Activated naive CD4-positive, alpha-beta T cell treated with anti-CD3 and anti-CD28 coated beads for 36 hours (primary cell): ENCODE measurements around the gene DSTN. TPM values are rescaled to one million over a fixed set of nuclear protein-coding genes. Genes with fewer than 3 reads are reported as not detected.

Experiments
- CTCF ChIA-PET: fragments of 350-600 bp; sonication (Branson Sonifier 250); formaldehyde crosslinking; loops from one replicate; lab custom pipeline; 2021; ENCODE audit warnings: antibody characterized with exemption; lab: Charles Lee
- DNase-seq: peaks from one replicate; pipeline ENCODE4 v3.0.0-alpha.2; 2020
- H3K27ac Mint-ChIP-seq: one replicate; pipeline ENCODE4 v1.8.0; 2021; ENCODE audit warnings: mild to moderate bottlenecking, mixed read lengths
- H3K27me3 Mint-ChIP-seq: one replicate; pipeline ENCODE4 v1.8.0; 2021; ENCODE audit warnings: low read depth, mixed read lengths
- H3K36me3 Mint-ChIP-seq: one replicate; pipeline ENCODE4 v1.8.0; 2021; ENCODE audit warnings: low read depth, mixed read lengths
- H3K4me1 Mint-ChIP-seq: one replicate; pipeline ENCODE4 v1.8.0; 2021; ENCODE audit warnings: low read depth, mixed read lengths
- H3K4me3 Mint-ChIP-seq: one replicate; pipeline ENCODE4 v1.8.0; 2021; ENCODE audit warnings: mild to moderate bottlenecking, moderate library complexity, mixed read lengths
- H3K9me3 Mint-ChIP-seq: one replicate; pipeline ENCODE4 v1.8.0; 2021; ENCODE audit warnings: mixed read lengths
- intact Hi-C: fragments of 100-400 bp; cut with micrococcal nuclease; formaldehyde crosslinking; loops from one replicate; pipeline ENCODE4 v1.15.1; 2023
- total RNA-seq, 2 experiments: library from RNA; stranded (reverse); gene quantifications; one replicate each; pipeline ENCODE4 v1.2.3, GENCODE V29; 2021

Gene DSTN
- total RNA-seq, 2 experiments from 2014 or later, result 68.9 to 69.7 TPM

DNA sequence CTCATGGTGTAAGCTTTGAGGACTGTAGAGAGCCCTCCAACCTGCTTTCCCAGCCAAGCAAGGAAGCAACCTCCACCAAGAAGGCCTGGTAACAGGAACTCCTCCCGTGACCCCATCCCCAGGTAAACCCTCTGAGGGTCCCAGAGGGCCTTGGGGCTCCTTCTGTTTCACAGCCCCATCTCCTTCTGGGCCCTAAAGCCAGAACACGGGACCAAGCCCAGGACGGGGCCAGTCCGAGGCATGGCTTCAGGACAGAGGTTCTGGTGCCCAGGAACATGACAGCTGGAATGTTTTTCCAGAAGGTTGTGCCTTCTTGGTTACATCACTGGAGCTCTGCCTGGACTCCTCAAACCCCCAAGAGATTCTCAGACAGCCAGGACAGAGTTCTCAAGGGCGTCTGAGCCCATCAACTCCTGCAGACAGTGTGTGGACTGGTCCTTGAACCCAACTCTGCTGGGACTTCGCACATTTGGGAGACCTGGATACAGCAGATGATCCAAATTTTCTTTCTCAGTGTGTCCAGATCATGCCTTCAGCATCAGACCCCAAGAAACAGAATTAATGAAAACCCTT lies 69.0 kb downstream of the DSTN start:
- CTCF ChIA-PET, result interaction anchor here (1.3 kb wide), 1 partner anchor 10 kb away, joined by 3 read pairs; no protein-coding TSS in a partner anchor
- Mint-ChIP-seq H3K36me3 (peaks cover 2% of the 10 kb centered on the region), H3K27me3 (no peaks in the 10 kb centered on the region), H3K27ac (no peak overlapping the region), H3K9me3 (no peaks in the 10 kb centered on the region), H3K4me1 (no peaks in the 10 kb centered on the region), H3K4me3 (no peak overlapping the region)
- intact Hi-C loops, result no loop called here
- no peak for DNase-seq

DNA sequence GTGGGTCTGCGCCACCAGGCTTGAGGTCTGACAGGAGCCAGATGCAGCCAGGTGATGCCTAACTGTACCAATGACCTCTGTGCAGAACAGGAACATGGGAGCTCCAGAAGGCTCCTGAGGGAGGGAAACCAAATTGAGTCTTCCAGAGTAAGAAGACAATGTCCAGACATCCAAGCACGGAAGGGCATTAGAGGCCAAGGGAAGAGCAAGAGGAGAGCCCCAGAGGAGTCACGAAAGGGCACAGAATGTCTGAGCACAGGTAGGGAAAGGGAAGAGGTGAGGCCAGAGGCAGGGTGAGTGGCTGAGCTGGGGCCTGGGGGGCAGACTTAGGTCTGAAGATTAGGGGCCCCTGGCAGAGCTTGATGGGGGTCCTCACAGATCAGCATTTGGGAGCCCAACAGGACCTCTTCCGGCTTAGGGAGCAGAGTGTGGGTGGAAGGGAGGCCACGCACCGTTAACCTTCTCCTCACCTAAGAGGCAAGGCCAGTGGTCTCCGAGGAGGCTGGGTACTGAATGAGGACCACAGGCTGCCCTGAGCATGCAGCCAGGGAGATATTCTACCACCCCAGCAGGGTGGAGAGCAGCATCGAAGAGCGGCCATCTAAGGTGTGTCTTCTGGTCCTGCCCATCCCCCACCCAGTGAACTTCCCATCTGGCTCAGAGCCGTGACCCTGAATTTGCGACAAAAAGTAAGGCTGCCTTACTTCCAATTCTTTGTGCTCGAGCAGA lies 70.4 kb downstream of the DSTN start:
- Mint-ChIP-seq H3K36me3 (peaks cover 2% of the 10 kb centered on the region), H3K4me3 (no peak overlapping the region), H3K9me3 (no peaks in the 10 kb centered on the region), H3K4me1 (no peaks in the 10 kb centered on the region), H3K27ac (no peak overlapping the region), H3K27me3 (no peaks in the 10 kb centered on the region)
- CTCF ChIA-PET, result no interaction called here
- intact Hi-C loops, result no loop called here
- no peak for DNase-seq

DNA sequence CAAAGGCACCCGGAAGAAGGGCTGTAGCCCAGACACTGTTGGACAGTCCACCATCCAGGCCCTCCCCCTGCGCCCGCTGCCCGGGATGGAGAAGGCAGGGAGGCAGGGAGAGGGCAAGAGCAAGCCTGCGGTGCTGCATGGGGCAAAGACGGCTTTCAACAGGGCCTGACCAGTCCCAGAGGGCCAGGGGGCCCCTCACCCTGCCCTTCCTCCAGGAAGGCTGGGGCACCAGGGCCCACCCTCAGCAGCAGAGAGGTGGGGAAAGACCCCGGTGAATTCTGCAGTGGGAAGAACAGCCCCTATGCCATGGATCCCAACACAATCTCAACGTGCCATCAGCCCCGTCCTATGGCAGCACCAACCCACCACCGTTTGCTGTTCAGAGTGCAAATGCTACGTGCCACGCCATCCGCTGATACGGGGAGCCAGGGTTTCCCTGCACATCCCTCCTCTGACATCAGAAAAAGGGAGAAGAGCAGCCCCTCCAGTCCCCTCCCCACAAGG lies 71.1 kb downstream of the DSTN start:
- H3K4me1 Mint-ChIP-seq, result no peaks in the 10 kb centered on the region
- H3K9me3 Mint-ChIP-seq, result no peaks in the 10 kb centered on the region
- peaks cover 2% of the 10 kb centered on the region for H3K36me3 Mint-ChIP-seq
- CTCF ChIA-PET, result interaction anchor here (1.0 to 1.1 kb wide), 2 partner anchors 23 to 41 kb away, joined by 3 read pairs; partner anchors contain the start of gene RRBP1
- no peak overlapping the region for H3K27ac Mint-ChIP-seq
- DNase-seq, result no peak
- no peaks in the 10 kb centered on the region for H3K27me3 Mint-ChIP-seq
- intact Hi-C loops, result no loop called here
- no peak overlapping the region for H3K4me3 Mint-ChIP-seq

DNA sequence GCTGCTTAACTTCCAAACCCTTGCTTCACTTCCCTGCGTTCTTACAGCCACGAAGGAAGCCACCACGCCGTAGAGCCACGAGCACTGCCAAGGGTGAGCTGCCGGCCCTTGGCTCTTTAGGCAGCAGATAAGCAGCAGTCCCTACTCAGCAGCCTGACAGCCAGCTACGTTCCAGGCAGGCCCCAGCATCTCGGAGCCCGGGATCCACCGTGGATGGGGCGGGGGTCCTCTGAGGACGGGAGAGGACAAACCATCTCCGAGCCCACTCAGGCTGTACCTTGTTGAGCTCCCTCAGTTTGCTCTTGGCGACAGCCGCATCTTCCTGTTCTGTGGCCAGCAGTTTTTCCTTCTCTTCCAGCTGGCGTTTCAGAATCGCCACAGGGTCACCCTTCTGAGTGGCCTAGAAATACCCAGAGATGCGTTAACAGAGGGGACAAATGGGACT lies 71.7 kb downstream of the DSTN start:
- no peaks in the 10 kb centered on the region for H3K9me3 Mint-ChIP-seq
- H3K4me1 Mint-ChIP-seq, result no peaks in the 10 kb centered on the region
- DNase-seq, result no peak
- CTCF ChIA-PET, result interaction anchor here (1.0 to 1.1 kb wide), 2 partner anchors 23 to 41 kb away, joined by 3 read pairs; partner anchors contain the start of gene RRBP1
- H3K27me3 Mint-ChIP-seq, result no peaks in the 10 kb centered on the region
- H3K36me3 Mint-ChIP-seq, result peaks cover 2% of the 10 kb centered on the region
- H3K4me3 Mint-ChIP-seq, result no peak overlapping the region
- no peak overlapping the region for H3K27ac Mint-ChIP-seq
- intact Hi-C loops, result no loop called here

DNA sequence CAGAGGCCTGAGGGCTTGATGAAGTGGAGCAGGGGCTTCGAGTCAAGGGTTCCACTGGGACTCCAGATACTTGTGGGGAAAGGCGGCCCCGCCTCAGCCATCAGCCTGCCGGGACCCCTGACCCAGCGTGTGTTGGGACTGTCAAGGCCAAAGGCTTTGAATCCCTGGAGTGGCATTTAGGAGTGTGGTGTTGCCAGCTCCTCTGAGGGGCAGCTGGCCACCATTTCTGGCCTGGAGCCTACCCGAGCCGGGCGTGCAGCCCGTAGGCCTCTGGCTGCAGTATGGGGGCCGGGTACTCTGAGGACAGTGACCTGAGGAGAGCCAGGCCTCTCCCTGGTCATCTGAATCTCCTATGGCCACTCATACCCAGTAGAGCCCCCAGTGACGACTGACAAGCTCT lies 72.1 kb downstream of the DSTN start:
- H3K9me3 Mint-ChIP-seq, result no peaks in the 10 kb centered on the region
- no peak for DNase-seq
- peaks cover 2% of the 10 kb centered on the region for H3K36me3 Mint-ChIP-seq
- intact Hi-C loops, result no loop called here
- H3K4me1 Mint-ChIP-seq, result no peaks in the 10 kb centered on the region
- H3K27ac Mint-ChIP-seq, result no peak overlapping the region
- CTCF ChIA-PET, result interaction anchor here (1.0 to 1.1 kb wide), 2 partner anchors 24 to 40 kb away, joined by 3 read pairs; partner anchors contain the start of gene RRBP1
- H3K4me3 Mint-ChIP-seq, result no peak overlapping the region
- H3K27me3 Mint-ChIP-seq, result no peaks in the 10 kb centered on the region

DNA sequence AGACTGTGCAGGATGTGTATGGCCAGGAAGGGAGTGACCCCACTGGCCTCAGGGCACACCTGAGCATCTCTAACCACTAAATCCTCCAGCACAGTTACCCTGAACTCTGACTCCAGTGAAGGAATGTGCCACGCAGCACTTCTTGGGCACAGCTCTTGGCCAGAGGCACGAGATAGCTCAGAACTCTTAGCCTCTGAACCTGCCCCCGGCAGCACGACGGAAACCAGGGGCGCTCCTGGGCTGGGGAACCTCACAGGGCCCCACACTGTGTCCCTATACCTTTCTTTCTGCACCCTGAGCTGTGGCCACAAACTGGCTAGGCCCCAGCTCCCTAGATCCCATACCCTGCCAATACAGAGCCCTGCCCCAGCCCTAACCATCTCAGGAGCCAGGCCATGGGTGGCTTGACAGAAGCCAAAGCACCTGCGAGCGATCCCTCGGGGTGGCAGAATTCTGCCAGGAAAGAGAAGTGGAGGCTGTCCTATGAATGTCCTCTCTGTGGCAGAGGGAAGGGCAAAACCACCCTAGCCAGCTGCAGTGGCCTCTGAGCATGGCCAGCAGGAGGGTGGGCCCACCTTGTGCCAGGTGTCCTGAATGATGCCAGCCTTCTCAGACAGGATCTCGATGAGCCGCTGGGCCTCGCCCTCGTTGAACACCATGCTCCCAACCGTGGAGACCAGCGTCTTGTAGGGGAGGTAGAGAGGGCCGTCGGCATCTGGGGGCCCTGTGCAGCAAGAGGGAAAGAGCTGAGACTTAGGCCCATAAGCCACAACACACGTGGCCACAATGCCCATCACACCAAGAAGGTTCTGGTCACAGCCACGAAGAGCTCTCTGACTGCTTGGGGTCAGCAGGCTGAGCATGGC lies 72.8 kb downstream of the DSTN start:
- H3K36me3 Mint-ChIP-seq, result peaks cover 2% of the 10 kb centered on the region
- no peaks in the 10 kb centered on the region for H3K9me3 Mint-ChIP-seq

DNA sequence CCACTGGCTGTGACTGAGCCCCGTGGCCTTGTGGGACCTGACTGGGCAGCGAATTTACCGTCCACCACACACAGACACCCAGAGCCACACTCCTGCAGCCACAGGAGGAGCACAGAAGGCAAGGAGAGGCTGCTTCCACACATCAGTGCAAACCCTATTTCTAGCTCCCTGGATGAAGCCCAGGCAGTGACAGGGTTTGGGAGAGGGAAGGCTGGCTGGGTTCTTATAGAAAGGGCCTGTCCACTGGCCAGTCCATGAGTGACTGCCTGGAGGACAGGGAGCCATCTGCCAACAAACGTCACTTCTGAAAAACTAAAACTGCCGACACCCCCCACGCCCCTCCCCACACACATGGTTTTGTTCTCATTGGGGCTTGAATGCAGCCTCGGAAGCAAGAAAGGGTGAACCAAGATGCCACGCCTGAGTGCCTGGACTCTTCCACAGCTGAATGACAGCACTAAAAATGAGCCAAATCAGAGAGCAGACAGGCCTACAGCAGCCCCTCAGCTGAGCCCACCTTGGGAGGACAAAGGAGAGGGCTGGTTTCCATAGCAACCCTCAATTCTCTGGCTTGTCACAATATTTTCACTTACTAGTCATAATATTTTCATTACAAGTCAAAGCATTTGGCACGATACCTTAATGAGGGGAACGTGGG lies 73.8 kb downstream of the DSTN start:
- no peak for DNase-seq
- no peaks in the 10 kb centered on the region for H3K27me3 Mint-ChIP-seq
- no peak overlapping the region for H3K27ac Mint-ChIP-seq
- H3K36me3 Mint-ChIP-seq, result peaks cover 2% of the 10 kb centered on the region
- peaks cover under 1% of the 10 kb centered on the region for H3K4me1 Mint-ChIP-seq
- H3K4me3 Mint-ChIP-seq, result no peak overlapping the region
- intact Hi-C loops, result no loop called here
- no peaks in the 10 kb centered on the region for H3K9me3 Mint-ChIP-seq
- CTCF ChIA-PET, result interaction anchor here (0.6 kb wide), 1 partner anchor 254 kb away, joined by 3 read pairs; no protein-coding TSS in a partner anchor

More for the DNA sequence above, 72.8 kb downstream of the DSTN start:
- CTCF ChIA-PET, result interaction anchor here (0.6 kb wide), 1 partner anchor 258 kb away, joined by 3 read pairs; no protein-coding TSS in a partner anchor
- H3K27me3 Mint-ChIP-seq, result no peaks in the 10 kb centered on the region
- H3K4me1 Mint-ChIP-seq, result no peaks in the 10 kb centered on the region
- intact Hi-C loops, result no loop called here
- no peak overlapping the region for H3K4me3 Mint-ChIP-seq
- no peak overlapping the region for H3K27ac Mint-ChIP-seq
- DNase-seq, result no peak

DNA sequence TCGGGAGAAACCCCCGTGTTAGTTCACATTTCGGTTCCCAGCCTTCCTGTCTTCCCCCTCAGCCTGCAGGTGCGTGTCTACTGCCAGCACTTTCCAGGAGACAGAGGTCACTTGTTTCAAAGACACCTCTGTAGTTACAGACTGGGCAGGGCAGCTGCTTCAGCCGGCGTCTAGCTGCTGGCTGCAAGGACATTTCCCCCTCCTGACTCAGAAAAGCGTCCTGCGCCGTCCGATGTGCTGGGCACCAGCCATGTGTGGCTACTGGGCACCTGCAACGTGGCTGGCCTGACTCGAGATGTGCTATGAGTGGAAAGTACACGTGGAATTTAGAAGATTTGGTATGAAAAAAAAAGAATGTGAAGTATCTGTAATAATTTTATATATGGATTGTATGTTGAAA lies 74.6 kb downstream of the DSTN start:
- H3K4me3 Mint-ChIP-seq, result no peak overlapping the region
- DNase-seq, result no peak
- H3K4me1 Mint-ChIP-seq, result peaks cover 6% of the 10 kb centered on the region
- no peak overlapping the region for H3K27ac Mint-ChIP-seq
- CTCF ChIA-PET, result interaction anchor here (0.6 kb wide), 1 partner anchor 253 kb away, joined by 3 read pairs; no protein-coding TSS in a partner anchor
- H3K9me3 Mint-ChIP-seq, result no peaks in the 10 kb centered on the region
- peaks cover 2% of the 10 kb centered on the region for H3K36me3 Mint-ChIP-seq
- intact Hi-C loops, result no loop called here
- no peaks in the 10 kb centered on the region for H3K27me3 Mint-ChIP-seq

DNA sequence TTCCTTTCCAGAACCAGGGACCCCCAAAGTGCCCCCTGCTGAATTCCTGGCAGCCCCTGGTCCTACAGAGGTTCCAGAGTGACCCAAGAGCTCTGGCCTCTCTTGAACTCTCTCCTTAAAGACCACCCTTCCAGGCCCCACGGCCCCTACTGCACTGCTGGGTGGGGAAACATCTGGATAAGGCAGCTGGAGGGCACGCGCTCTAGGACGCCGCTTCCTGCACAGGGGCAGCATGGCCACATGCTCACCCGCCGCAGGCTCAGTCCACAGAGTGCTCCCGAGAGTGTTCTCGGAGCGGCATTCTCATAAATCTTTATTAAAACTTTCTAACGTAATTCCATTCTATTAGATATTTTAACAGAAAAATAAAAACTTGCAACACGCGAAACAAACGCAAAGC lies 75.1 kb downstream of the DSTN start:
- H3K27ac Mint-ChIP-seq, result no peak overlapping the region
- intact Hi-C loops, result no loop called here
- no peaks in the 10 kb centered on the region for H3K27me3 Mint-ChIP-seq
- no peaks in the 10 kb centered on the region for H3K9me3 Mint-ChIP-seq
- DNase-seq, result no peak
- CTCF ChIA-PET, result interaction anchor here (0.6 kb wide), 1 partner anchor 113 kb away, joined by 5 read pairs; no protein-coding TSS in a partner anchor
- peaks cover 2% of the 10 kb centered on the region for H3K36me3 Mint-ChIP-seq
- peaks cover 6% of the 10 kb centered on the region for H3K4me1 Mint-ChIP-seq
- H3K4me3 Mint-ChIP-seq, result no peak overlapping the region

DNA sequence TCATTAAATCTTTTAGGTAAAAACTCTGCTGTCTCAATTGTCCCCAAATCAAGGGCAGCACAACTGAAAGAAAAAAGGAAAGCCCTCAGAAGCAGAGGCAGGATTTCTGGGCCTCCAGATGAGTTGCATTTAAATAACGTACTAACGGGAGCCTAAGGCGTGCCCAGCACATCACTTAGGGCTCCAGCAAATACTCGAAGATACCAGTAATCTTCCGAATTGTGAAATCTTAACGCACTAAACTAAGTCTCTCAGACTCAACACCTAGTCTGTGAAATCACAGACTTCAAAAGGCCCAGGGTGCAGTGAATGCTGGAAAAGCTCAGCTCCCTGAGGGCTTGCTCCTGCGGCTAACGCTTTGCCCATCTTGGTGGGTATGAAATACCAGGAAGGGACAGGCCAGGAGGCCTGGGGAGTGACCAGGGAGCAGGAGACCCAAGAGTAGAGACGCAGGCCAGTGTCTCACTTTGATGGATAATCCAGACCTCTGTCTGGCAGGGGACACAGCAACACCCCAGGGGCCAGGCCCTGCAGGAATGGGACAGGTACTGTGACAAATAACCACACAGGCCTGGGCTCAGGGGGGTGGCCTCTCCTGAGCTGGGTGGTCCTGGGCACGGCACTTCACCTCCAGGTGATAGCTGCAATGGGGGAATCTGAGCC lies 75.8 kb downstream of the DSTN start:
- Mint-ChIP-seq H3K4me1 (peaks cover 6% of the 10 kb centered on the region), H3K9me3 (no peaks in the 10 kb centered on the region), H3K27ac (no peak overlapping the region), H3K4me3 (no peak overlapping the region), H3K27me3 (no peaks in the 10 kb centered on the region), H3K36me3 (no peaks in the 10 kb centered on the region)
- intact Hi-C loops, result no loop called here
- CTCF ChIA-PET, result interaction anchor here (0.6 to 0.8 kb wide), 3 partner anchors 11 to 113 kb away, joined by 3 to 5 read pairs (median 4); no protein-coding TSS in a partner anchor
- DNase-seq, result no peak
